ENCODE measurements around the gene NDUFAF4. TPM values are rescaled to one million over a fixed set of nuclear protein-coding genes. Genes with fewer than 3 reads are reported as not detected.

Gene NDUFAF4
- total RNA-seq, 6 experiments from 2014 or later, result 16.0 to 32.8 (median 27.1) TPM

GRCh38 chr6:96911751-96912150 lies 14.1 kb upstream of the NDUFAF4 start:
- DNase-seq, result no peak
- Histone ChIP-seq H3K9me3 (no peaks in the 10 kb centered on the region), H3K4me1 (no peaks in the 10 kb centered on the region), H3K36me3 (no peaks in the 10 kb centered on the region), H3K27ac (no peak overlapping the region), H3K27me3 (no peaks in the 10 kb centered on the region), H3K4me3 (no peak overlapping the region)
- 77% methylated on average over 4 of the region's 4 CpGs for WGBS (ENCODE audit: insufficient coverage, low coverage, low lambda C conversion rate, missing lambda C conversion rate)
- TF ChIP-seq POLR2A (IDR thresholded peaks at IDR 0.05) (no peak), CTCF (IDR thresholded peaks at IDR 0.05) (no peak)
- ATAC-seq, result no peak
- intact Hi-C loops (cut with DNase I), result no loop called here

GRCh38 chr6:96911171-96911570 lies 13.5 kb upstream of the NDUFAF4 start:
- no peak for TF ChIP-seq POLR2A (IDR thresholded peaks at IDR 0.05)
- TF ChIP-seq CTCF (IDR thresholded peaks at IDR 0.05), result no peak

GRCh38 chr6:96909811-96910210 lies 12.1 kb upstream of the NDUFAF4 start:
- no peaks in the 10 kb centered on the region for H3K4me1 ChIP-seq
- H3K4me3 ChIP-seq, result no peak overlapping the region
- no CpG with 5 or more reads among the region's 2 CpGs for WGBS (ENCODE audit: insufficient coverage, low coverage, low lambda C conversion rate, missing lambda C conversion rate)
- ATAC-seq (no peak), DNase-seq (no peak)
- intact Hi-C loops (cut with DNase I), result loop anchor here in 1 of 2 donors (10.0 kb wide), 1 partner anchor 145 kb away; no protein-coding TSS in a partner anchor
- H3K27me3 ChIP-seq, result no peaks in the 10 kb centered on the region
- H3K9me3 ChIP-seq, result no peaks in the 10 kb centered on the region
- TF ChIP-seq POLR2A (IDR thresholded peaks at IDR 0.05), result no peak
- no peak for TF ChIP-seq CTCF (IDR thresholded peaks at IDR 0.05)
- no peak overlapping the region for H3K27ac ChIP-seq
- no peaks in the 10 kb centered on the region for H3K36me3 ChIP-seq

More at GRCh38 chr6:96911171-96911570, 13.5 kb upstream of the NDUFAF4 start:
- H3K27me3 ChIP-seq, result no peaks in the 10 kb centered on the region
- H3K9me3 ChIP-seq, result no peaks in the 10 kb centered on the region
- DNase-seq, result no peak
- H3K4me1 ChIP-seq, result no peaks in the 10 kb centered on the region
- H3K4me3 ChIP-seq, result no peak overlapping the region
- no peak for ATAC-seq
- WGBS (ENCODE audit: insufficient coverage, low coverage, low lambda C conversion rate, missing lambda C conversion rate), result 35% methylated on average over 3 of the region's 3 CpGs
- H3K27ac ChIP-seq, result no peak overlapping the region
- intact Hi-C loops (cut with DNase I), result no loop called here
- H3K36me3 ChIP-seq, result no peaks in the 10 kb centered on the region

GRCh38 chr6:96907498-96907897 lies 9.8 kb upstream of the NDUFAF4 start:
- no peak for TF ChIP-seq CTCF (IDR thresholded peaks at IDR 0.05)
- Histone ChIP-seq H3K36me3 (no peaks in the 10 kb centered on the region), H3K4me3 (no peak overlapping the region), H3K27me3 (no peaks in the 10 kb centered on the region), H3K9me3 (no peaks in the 10 kb centered on the region), H3K4me1 (no peaks in the 10 kb centered on the region), H3K27ac (no peak overlapping the region)
- 71% methylated on average over 1 of the region's 2 CpGs for WGBS (ENCODE audit: insufficient coverage, low coverage, low lambda C conversion rate, missing lambda C conversion rate)
- DNase-seq, result no peak
- intact Hi-C loops (cut with DNase I), result loop anchor here in 1 of 2 donors (10.0 kb wide), 1 partner anchor 147 kb away; no protein-coding TSS in a partner anchor
- peak in 3 of 4 donors; percentile 40 to 47 (median 41) for ATAC-seq

- intact Hi-C loops (cut with DNase I), result loop anchor here (5.0 to 10.0 kb wide), 2 partner anchors 151 to 154 kb away; no protein-coding TSS in a partner anchor
- TF ChIP-seq CTCF (IDR thresholded peaks at IDR 0.05) (no peak), POLR2A (IDR thresholded peaks at IDR 0.05) (no peak)
- WGBS (ENCODE audit: insufficient coverage, low coverage, low lambda C conversion rate, missing lambda C conversion rate), result 87% methylated on average over 2 of the region's 2 CpGs
Measured at GRCh38 chr6:96900873-96901272, 3.2 kb upstream of the NDUFAF4 start.

More at GRCh38 chr6:96900873-96901272, 3.2 kb upstream of the NDUFAF4 start:
- Histone ChIP-seq H3K27ac (no peak overlapping the region), H3K4me3 (no peak overlapping the region), H3K36me3 (peaks cover 0 to 3% (median 0%) of the 10 kb centered on the region in 4 donors), H3K9me3 (no peaks in the 10 kb centered on the region), H3K27me3 (no peaks in the 10 kb centered on the region), H3K4me1 (peaks cover 0 to 21% (median 7%) of the 10 kb centered on the region in 4 donors)
- DNase-seq, result no peak
- ATAC-seq, result no peak

Measured in right lobe of liver (tissue), 6 donors.